Skeletal muscle satellite cell (primary cell): Measurements from ENCODE around the gene CD164.

Experiments used
- H3K27me3 ChIP-seq: 2 replicates; pipeline ENCODE4 v1.7.0; 2013; ENCODE audit warnings: low read length; ENCODE audit not compliant: control insufficient read depth, insufficient read depth
- H3K36me3 ChIP-seq: 2 replicates; pipeline ENCODE4 v1.7.0; 2013; ENCODE audit warnings: mild to moderate bottlenecking, control low read depth, low read length; ENCODE audit not compliant: insufficient read depth
- H3K4me1 ChIP-seq: 2 replicates; pipeline ENCODE4 v1.7.0; 2013; ENCODE audit warnings: low read length; ENCODE audit not compliant: control insufficient read depth, insufficient read depth
- H3K4me2 ChIP-seq: 2 replicates; pipeline ENCODE4 v1.7.0; 2013; ENCODE audit warnings: mild to moderate bottlenecking, low read length
- H3K4me3 ChIP-seq: 2 replicates; pipeline ENCODE4 v1.7.0; 2013; ENCODE audit warnings: low read length
- H3K9ac ChIP-seq: 2 replicates; pipeline ENCODE4 v1.7.0; 2013; ENCODE audit warnings: mild to moderate bottlenecking, low read depth, low read length, moderate library complexity
- H3K9me3 ChIP-seq: replicated peaks from 2 replicates; pipeline ENCODE4 v1.7.0; 2013; ENCODE audit warnings: mild to moderate bottlenecking, control low read depth, low read length

CD164 gene

DNA sequence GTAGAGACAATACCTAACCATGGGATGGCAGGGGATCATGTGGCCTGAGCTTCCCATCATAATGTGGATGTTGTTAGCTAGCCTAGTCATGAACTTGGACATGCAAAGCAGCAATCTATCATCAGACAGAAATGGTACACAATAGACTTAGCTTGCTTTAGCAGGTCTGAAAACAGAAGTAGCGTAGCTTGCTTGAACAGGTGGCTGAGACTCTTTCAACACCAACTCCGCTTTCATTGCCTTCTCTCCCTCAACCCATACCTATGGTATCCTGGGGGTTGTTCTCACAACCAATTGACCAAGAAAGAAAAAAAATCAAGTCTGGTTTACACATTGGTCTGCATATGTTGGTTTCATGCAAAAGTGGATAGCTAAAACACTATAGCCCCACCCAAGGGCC lies 23.0 kb downstream of the CD164 start:
- no peak overlapping the region for H3K4me3 ChIP-seq
- no peaks in the 10 kb centered on the region for H3K9me3 ChIP-seq
- peaks cover 56% of the 10 kb centered on the region for H3K36me3 ChIP-seq
- no peak overlapping the region for H3K9ac ChIP-seq
- H3K4me1 ChIP-seq: no peaks in the 10 kb centered on the region
- H3K4me2 ChIP-seq: no peak overlapping the region
- H3K27me3 ChIP-seq: no peaks in the 10 kb centered on the region

DNA sequence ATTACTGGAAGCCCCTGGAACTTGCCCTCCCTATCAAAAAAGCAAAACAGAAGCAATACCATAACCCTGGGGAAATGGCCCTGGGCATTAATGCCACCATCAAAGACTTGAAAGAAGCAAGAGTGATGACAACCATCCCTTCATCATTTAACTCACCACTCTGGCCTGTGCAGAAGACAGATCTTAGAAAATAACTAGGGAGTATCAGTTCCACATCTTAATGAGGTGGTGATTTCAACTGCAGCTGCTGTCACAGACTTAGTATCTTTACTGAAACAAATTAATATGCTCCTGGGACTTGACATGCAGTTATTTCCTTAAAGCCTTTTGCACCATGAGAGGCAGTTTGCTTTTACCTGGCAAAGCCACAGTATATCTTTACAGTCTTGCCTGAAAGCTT lies 24.1 kb downstream of the CD164 start:
- no peaks in the 10 kb centered on the region for H3K4me1 ChIP-seq
- no peak overlapping the region for H3K9ac ChIP-seq
- H3K9me3 ChIP-seq: no peaks in the 10 kb centered on the region
- no peaks in the 10 kb centered on the region for H3K27me3 ChIP-seq
- H3K4me2 ChIP-seq: no peak overlapping the region
- H3K4me3 ChIP-seq: no peak overlapping the region
- peaks cover 62% of the 10 kb centered on the region for H3K36me3 ChIP-seq

DNA sequence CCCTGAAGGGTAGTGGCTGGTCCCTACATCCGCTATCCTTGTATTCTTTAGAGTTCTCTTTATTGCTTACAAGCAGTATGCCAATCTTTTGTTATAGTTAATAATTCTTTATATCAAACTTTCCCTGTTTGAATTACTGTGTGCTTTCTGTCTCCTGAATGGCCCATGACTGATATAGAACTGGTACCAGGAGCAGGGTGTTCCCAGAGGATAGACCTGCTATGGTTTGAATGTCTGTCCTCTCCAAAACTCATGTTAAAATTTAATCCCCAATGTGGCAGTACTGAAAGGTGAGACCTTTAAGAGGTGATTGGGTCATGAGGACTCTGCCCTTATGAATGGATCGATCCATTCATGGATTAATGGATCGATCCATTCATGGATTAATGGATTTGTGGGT lies 26.0 kb downstream of the CD164 start:
- H3K36me3 ChIP-seq: peaks cover 50% of the 10 kb centered on the region
- H3K9me3 ChIP-seq: no peaks in the 10 kb centered on the region
- no peak overlapping the region for H3K9ac ChIP-seq
- peaks cover 10% of the 10 kb centered on the region for H3K4me1 ChIP-seq
- no peak overlapping the region for H3K4me3 ChIP-seq
- H3K27me3 ChIP-seq: no peaks in the 10 kb centered on the region
- no peak overlapping the region for H3K4me2 ChIP-seq

DNA sequence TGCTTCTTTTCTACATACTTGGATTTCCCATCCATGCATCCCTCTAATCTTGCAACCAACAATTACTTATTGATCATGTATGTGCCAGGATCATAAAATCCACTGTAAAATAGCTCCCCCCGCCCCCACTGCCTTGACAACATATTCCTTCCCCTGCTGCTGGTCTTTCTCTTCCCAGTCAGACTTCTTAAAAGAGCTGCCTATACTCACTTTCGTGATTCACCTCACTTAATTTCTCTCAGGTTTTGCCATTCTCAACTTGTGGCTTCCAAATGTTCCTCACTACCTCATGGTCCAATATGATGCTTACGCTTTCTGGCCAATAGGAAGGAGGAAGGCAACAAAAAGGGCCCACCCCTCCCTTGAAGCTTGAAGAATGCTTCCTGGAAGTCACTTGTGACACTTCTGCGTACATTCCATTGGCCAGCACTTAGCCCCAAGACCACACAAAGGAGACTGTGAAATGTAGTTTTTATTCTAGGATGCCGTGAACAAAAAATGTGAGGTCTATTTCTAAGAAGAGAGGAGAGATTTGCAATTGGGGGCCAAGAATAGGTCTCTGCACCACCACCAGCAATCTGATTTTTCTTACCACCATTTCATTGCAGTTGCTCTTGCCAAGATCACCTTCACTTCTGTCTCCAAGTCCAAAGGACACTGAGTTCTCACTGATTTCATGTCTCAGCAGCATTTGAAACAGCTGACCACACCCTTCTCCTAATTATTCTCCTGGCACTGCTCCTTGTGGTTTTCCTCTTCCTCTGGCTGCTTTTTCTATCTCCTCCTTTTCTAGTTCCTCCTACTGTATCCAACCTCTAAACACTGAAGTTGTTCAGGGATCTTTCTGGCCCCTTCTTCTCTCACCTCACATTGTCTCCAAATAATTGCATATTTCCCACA lies 30.8 kb downstream of the CD164 start:
- Histone ChIP-seq H3K4me2 (peak overlapping the region; percentile 2), H3K4me1 (peaks cover 15% of the 10 kb centered on the region), H3K9ac (no peak overlapping the region), H3K4me3 (no peak overlapping the region), H3K9me3 (no peaks in the 10 kb centered on the region), H3K27me3 (no peaks in the 10 kb centered on the region), H3K36me3 (peaks cover 17% of the 10 kb centered on the region)

DNA sequence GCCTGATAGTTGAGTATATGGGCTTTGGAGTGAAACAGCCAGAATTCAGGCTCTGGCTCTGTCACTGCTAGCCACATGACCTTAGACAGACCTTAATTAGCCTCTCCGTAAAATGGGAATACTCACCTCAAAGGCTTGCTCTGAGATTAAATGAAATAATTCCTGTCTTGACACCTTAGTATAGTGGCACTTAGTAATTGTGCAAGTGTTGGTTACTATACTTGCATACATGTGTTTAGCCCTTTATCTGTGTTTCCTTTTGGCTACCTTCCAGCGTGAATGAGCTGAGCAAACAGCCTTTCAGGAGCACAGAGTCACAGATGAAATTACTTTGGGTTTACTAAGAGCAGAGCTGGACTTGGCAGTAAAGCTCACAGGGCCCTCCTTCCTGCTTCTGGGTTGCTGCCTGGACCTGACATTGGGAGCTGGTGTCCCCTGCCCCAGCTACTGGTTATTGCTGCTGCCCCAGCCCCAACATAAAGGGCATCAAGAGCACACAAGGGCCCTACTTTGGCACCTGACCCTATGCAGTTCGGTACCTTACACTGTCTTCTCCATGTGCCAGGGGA lies 32.8 kb downstream of the CD164 start:
- Histone ChIP-seq H3K36me3 (peaks cover 9% of the 10 kb centered on the region), H3K4me3 (no peak overlapping the region), H3K4me2 (no peak overlapping the region), H3K27me3 (no peaks in the 10 kb centered on the region), H3K4me1 (peaks cover 15% of the 10 kb centered on the region), H3K9ac (no peak overlapping the region), H3K9me3 (no peaks in the 10 kb centered on the region)

DNA sequence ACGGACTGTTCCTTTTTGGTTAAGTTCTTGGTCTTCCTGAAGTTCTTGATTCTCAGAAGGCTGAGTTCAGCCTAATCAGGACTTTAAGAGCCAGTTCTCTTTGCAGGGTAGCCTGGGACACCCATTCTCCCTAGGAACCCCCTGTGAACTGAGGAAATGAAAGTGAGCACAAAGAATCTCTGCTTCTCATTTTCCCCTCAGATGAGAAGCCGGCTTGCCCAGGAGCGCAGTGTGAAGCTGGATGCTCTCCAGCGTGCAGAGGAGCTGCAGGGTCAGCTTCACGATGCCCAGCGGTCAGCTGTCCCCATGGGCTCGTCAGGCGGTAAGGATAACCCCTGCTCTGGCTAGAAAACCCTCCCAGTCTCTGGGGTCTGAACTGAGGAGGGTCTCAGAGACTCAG lies 34.0 kb downstream of the CD164 start:
- H3K4me2 ChIP-seq: no peak overlapping the region
- H3K9me3 ChIP-seq: no peaks in the 10 kb centered on the region
- H3K4me3 ChIP-seq: no peak overlapping the region
- no peaks in the 10 kb centered on the region for H3K27me3 ChIP-seq
- H3K4me1 ChIP-seq: peaks cover 15% of the 10 kb centered on the region
- no peaks in the 10 kb centered on the region for H3K36me3 ChIP-seq
- H3K9ac ChIP-seq: no peak overlapping the region

DNA sequence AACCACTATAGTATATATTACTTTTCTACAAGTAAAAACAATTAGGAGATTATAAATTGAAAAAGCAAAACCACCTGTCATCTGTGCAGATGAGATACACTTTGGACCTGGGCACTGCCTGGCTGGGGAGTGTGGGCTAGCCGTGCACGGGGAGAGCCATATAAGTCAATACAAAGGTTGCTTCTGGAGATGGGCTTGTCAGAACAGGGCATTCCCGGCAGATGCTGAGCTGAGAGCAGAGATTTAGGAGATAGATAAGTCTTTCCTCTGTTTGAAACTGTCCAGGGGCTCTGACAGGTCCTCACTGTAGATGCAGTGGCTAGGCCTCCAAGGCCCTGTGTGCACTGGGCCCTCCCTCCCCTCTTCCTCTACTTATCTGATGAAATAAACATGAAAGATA lies 34.5 kb downstream of the CD164 start:
- H3K27me3 ChIP-seq: no peaks in the 10 kb centered on the region
- H3K4me1 ChIP-seq: peaks cover 15% of the 10 kb centered on the region

DNA sequence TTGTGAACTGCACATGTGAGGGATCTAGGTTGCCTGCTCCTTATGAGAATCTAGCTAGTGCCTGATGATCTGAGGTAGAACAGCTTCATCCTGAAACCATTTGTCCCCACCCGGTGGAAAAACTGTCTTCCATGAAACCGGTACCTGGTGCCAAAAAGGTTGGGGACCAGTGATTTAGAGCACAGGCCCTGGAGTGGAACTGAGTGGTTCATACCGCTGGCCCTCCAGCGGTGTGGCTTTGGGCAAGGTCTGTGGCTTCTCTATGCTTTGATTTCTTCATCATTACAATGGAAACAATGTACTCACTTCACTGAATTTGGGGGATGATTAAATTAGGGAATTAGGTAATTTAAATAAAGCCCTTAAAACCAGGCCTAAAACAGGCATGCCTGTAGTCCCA lies 36.3 kb downstream of the CD164 start:
- no peak overlapping the region for H3K9ac ChIP-seq
- H3K4me1 ChIP-seq: peaks cover 5% of the 10 kb centered on the region
- no peaks in the 10 kb centered on the region for H3K9me3 ChIP-seq
- no peak overlapping the region for H3K4me3 ChIP-seq
- H3K4me2 ChIP-seq: no peak overlapping the region
- H3K36me3 ChIP-seq: no peaks in the 10 kb centered on the region
- H3K27me3 ChIP-seq: no peaks in the 10 kb centered on the region

More for the DNA sequence above, 34.5 kb downstream of the CD164 start:
- Histone ChIP-seq H3K9ac (no peak overlapping the region), H3K36me3 (no peaks in the 10 kb centered on the region), H3K4me2 (no peak overlapping the region), H3K4me3 (no peak overlapping the region), H3K9me3 (no peaks in the 10 kb centered on the region)

DNA sequence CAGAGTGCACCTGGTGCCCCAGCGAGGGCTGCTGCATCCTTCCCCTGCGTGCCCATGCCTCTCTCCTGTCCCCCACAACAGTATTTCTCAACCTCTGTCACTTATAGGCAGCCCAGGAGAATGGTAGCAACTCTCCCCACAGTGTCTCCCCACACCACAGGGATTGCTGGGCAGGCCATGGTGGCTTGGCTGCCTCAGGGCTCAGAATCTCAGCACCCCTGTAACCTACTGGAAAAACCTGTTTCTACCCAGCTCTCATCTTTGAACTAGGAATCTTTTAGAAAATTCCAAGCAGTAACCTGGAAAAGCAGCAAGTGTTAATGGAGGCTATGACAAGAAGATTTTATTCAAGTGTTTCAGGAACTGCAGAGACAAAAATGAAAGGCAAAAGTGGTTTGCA lies 38.0 kb downstream of the CD164 start:
- Histone ChIP-seq H3K4me2 (no peak overlapping the region), H3K9ac (no peak overlapping the region), H3K4me3 (no peak overlapping the region), H3K4me1 (no peaks in the 10 kb centered on the region), H3K9me3 (no peaks in the 10 kb centered on the region), H3K36me3 (no peaks in the 10 kb centered on the region), H3K27me3 (no peaks in the 10 kb centered on the region)

DNA sequence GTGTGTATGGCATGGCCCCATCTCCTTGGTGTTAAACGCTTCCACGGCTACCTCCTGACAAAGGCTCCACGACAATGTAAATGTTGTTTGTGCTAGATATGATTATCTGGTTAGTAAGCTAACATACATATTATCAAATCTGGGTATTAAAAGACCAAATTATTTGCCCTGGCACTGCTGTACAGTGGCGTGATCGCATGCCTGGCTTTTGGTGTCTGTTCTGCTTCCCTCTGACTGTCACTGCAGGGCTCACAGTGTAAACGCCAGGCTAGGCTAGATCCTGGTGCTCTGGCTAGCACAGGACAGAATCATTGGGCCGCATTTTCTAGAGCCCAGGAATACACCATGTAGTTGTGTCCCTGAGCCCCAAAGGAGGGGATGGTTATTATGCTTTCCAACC lies 38.7 kb downstream of the CD164 start:
- H3K9me3 ChIP-seq: no peaks in the 10 kb centered on the region
- H3K4me1 ChIP-seq: no peaks in the 10 kb centered on the region
- no peak overlapping the region for H3K9ac ChIP-seq
- no peak overlapping the region for H3K4me3 ChIP-seq
- H3K27me3 ChIP-seq: no peaks in the 10 kb centered on the region
- H3K36me3 ChIP-seq: no peaks in the 10 kb centered on the region
- no peak overlapping the region for H3K4me2 ChIP-seq

DNA sequence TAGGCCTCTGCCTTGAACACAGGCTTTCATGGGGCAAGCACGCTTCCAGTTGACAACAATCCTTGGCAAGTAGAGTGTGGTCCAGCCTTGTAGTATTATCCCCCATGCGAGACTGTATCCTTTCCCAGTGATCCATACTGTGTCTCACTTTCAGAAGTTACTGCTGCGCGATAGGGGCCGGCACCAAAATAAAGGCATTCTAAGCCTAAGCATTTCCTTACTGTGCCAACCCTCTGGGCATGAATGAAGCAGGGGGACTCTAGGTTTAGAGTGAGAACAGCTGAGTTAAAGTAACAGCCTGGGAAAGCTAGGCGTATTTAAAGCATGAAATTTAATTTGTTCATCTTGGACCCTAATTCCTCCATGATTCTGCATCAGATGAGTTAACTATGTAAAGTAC lies 39.4 kb downstream of the CD164 start:
- Histone ChIP-seq H3K4me1 (no peaks in the 10 kb centered on the region), H3K27me3 (no peaks in the 10 kb centered on the region), H3K9me3 (no peaks in the 10 kb centered on the region), H3K9ac (no peak overlapping the region), H3K36me3 (no peaks in the 10 kb centered on the region), H3K4me2 (no peak overlapping the region), H3K4me3 (no peak overlapping the region)

DNA sequence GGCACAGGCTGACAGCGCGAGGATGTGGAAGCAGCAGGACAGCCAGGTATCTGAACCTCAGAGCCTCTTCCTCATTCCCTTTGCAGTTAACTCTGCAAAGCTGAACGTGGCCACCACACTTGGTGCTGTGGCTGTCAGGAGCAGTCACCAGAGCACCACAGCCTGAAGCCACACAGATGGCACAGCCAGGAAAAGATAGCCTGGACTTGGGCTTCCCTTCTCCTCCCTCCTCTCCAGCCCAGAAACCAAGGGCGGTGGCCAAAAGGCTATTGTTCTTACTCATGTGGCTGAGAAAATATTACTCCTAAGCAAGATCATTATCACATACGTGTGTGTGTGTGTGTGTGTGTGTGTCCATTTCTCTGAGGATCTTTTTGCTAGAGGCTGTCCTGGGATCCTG lies 39.8 kb downstream of the CD164 start:
- Histone ChIP-seq H3K9me3 (no peaks in the 10 kb centered on the region), H3K9ac (no peak overlapping the region), H3K4me3 (no peak overlapping the region), H3K4me1 (no peaks in the 10 kb centered on the region), H3K4me2 (no peak overlapping the region), H3K27me3 (no peaks in the 10 kb centered on the region), H3K36me3 (no peaks in the 10 kb centered on the region)
